K562 (cell line): ENCODE results near the gene TPX2. TPM values are rescaled to one million over a fixed set of nuclear protein-coding genes. Genes with fewer than 3 reads are reported as not detected.

ENCODE experiments used
- CCNT2 ChIP-seq: IDR thresholded peaks from 2 replicates; pipeline ENCODE4 v1.6.1; 2011; ENCODE audit warnings: borderline replicate concordance, low read depth, mild to moderate bottlenecking, moderate library complexity, mixed read lengths, low read length; ENCODE audit not compliant: insufficient read length; ENCODE audit errors: extremely low read depth
- CREB3 ChIP-seq: fragments of 450-650 bp; conservative IDR thresholded peaks from 2 replicates; pipeline ENCODE4 v1.6.1; 2016; ENCODE audit warnings: missing genetic modification characterization, low read depth, mild to moderate bottlenecking, missing compliant biosample characterization, moderate library complexity
- HDAC1 ChIP-seq, 2 experiments: fragments of 450-650 bp; IDR thresholded peaks; 2 replicates each; pipeline ENCODE4 v1.6.1; 2016 to 2017; ENCODE audit warnings: inconsistent platforms in 1 of 2, mild to moderate bottlenecking in 1 of 2, moderate library complexity in 1 of 2
- HOXB6 ChIP-seq: fragments of 250-450 bp; sonication (Bioruptor Pico); IDR thresholded peaks from 2 replicates; pipeline ENCODE4 v1.5.1; 2022; ENCODE audit warnings: mild to moderate bottlenecking, borderline replicate concordance
- KLF10 ChIP-seq: fragments of 250-450 bp; sonication (Bioruptor Pico); IDR thresholded peaks from 2 replicates; pipeline ENCODE4 v1.6.1; 2021; ENCODE audit warnings: matching md5 sums
- KLF6 ChIP-seq: fragments of 250-450 bp; sonication (Bioruptor Pico); IDR thresholded peaks from 2 replicates; pipeline ENCODE4 v1.4.0; 2020; ENCODE audit warnings: mild to moderate bottlenecking, moderate library complexity, borderline replicate concordance
- MCM3 ChIP-seq: fragments of 450-650 bp; IDR thresholded peaks from 2 replicates; pipeline ENCODE4 v1.6.1; 2016
- NEUROD1 ChIP-seq: fragments of 150-350 bp; IDR thresholded peaks from 2 replicates; pipeline ENCODE4 v1.6.1; 2014; ENCODE audit warnings: borderline replicate concordance, low read length, low read depth; ENCODE audit not compliant: partially characterized antibody
- NKRF ChIP-seq: fragments of 450-650 bp; IDR thresholded peaks from 2 replicates; pipeline ENCODE4 v1.6.1; 2016; ENCODE audit warnings: borderline replicate concordance
- NR2F6 ChIP-seq: fragments of 450-650 bp; formaldehyde crosslinking; IDR thresholded peaks from 2 replicates; pipeline ENCODE4 v1.4.0; 2020; ENCODE audit warnings: mild to moderate bottlenecking
- PBX2 ChIP-seq, 2 experiments: IDR thresholded peaks in 1 of 2; conservative IDR thresholded peaks in 1 of 2; 2 replicates each; pipeline ENCODE4 v1.6.1; 2016; ENCODE audit warnings: low read depth in 2 of 2, mild to moderate bottlenecking in 1 of 2, missing compliant biosample characterization in 1 of 2, missing genetic modification characterization in 1 of 2, moderate library complexity in 1 of 2
- RBM14 ChIP-seq: fragments of 200-400 bp; formaldehyde crosslinking; IDR thresholded peaks from 2 replicates; pipeline ENCODE4 v1.6.1; 2018; ENCODE audit warnings: low read depth, mild to moderate bottlenecking, low read length, moderate library complexity, borderline replicate concordance; ENCODE audit not compliant: insufficient read depth
- TBL1XR1 ChIP-seq, 2 experiments: IDR thresholded peaks; 2 replicates each; pipeline ENCODE4 v1.6.1; 2012; ENCODE audit warnings: improper control_type of control experiment in 2 of 2, low read length in 2 of 2, mild to moderate bottlenecking in 1 of 2
- TGIF2 ChIP-seq: sonication (generic); formaldehyde crosslinking; IDR thresholded peaks from 2 replicates; pipeline ENCODE4 v1.8.1; 2022; ENCODE audit warnings: mild to moderate bottlenecking, missing genetic modification reagents, moderate library complexity
- TSC22D4 ChIP-seq: fragments of 450-650 bp; IDR thresholded peaks from 2 replicates; pipeline ENCODE4 v1.6.1; 2016; ENCODE audit warnings: missing genetic modification characterization, missing biosample characterization, control low read depth
- ZBTB8A ChIP-seq: fragments of 450-650 bp; IDR thresholded peaks from 2 replicates; pipeline ENCODE4 v1.6.1; 2018; ENCODE audit warnings: mild to moderate bottlenecking, moderate library complexity; ENCODE audit not compliant: partially characterized antibody
- ZC3H11A ChIP-seq: IDR thresholded peaks from 2 replicates; pipeline ENCODE4 v1.6.1; 2012; ENCODE audit warnings: low read depth, low read length, improper control_type of control experiment
- ZNF311 ChIP-seq: fragments of 250-450 bp; sonication (Bioruptor Pico); IDR thresholded peaks from 2 replicates; pipeline ENCODE4 v1.4.0; 2020; ENCODE audit warnings: mild to moderate bottlenecking, moderate library complexity
- polyA plus RNA-seq, 8 experiments: library from polyadenylated mRNA; depleted of rRNA in 4 of 8; stranded (reverse) in 5 of 8; unstranded in 3 of 8; fragments of >200 nt; fragmentation: Nextera tagmentation in 2 of 8; fragmentation: Illumina TruSeq in 1 of 8; extraction: Ambion mirVana in 2 of 8; extraction: Trizol in 1 of 8; gene quantifications; 2 replicates each; pipeline versions ENCODE4 v1.2.1 to v1.2.3, GENCODE V29; 2011 to 2014; ENCODE audit warnings: inconsistent platforms in 1 of 8, missing spikeins in 1 of 8
- total RNA-seq, 7 experiments: library from RNA; depleted of rRNA in 6 of 7; stranded (reverse); fragments of >200 nt in 6 of 7; fragmentation: Illumina TruSeq in 2 of 7; extraction: Trizol in 2 of 7; gene quantifications; 2 replicates each; pipeline versions ENCODE4 v1.2.1 to v1.2.3, GENCODE V29; 2011 to 2021; ENCODE audit warnings: low replicate concordance in 1 of 7
- TF ChIP-seq, protein P1 (sequence below), 3 experiments: IDR thresholded peaks in 2 of 3; conservative IDR thresholded peaks in 1 of 3; 2 replicates each; pipeline ENCODE4 v1.5.1; 2011 to 2012; ENCODE audit warnings: low read length in 3 of 3, mild to moderate bottlenecking in 3 of 3, control low read depth in 2 of 3, improper control_type of control experiment in 1 of 3, inconsistent platforms in 1 of 3, low read depth in 1 of 3, mixed read lengths in 1 of 3, moderate library complexity in 1 of 3; ENCODE audit not compliant: insufficient read depth in 2 of 3

Gene TPX2
- total and polyA plus RNA-seq, 9 of the 15 experiments (the other 6 are each of a cell fraction or from before 2014, with no cell fraction given), result 48.0 to 241 (median 133) TPM

DNA sequence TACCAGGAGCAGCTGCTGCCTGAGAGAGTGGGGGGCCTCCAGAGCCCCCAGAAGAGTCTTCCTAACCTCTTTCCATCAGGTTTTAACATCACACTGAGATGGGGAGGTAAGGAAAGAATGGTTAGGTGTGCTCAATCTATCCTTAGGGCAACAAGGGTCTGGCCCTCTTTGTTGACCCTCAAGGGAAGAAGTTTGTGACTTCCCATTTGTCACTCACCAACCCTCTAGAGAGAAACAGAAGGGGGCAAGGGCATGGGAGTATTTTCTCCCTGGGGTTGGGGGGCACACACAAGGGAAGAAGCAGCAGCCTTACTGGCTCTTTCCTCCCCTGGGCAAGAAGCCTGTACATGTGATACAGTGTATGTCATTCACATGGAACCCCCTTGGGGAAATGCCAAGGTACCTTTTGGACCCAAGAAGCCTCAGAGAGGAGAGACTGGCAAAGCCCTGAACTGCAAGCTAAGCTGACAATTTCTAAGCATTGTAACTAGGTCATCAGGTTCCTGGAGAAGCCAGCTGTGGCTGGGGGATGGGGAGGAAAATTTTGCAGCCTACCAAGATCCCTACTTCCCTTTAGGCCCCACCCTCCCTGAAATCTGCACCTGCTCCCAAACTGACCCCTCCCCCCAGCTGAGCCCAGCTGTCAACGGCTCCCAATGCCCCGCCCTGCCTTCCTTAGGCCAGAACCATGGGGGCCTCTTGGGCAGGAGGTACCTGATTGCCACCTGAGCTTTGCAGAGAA is 30.9 kb upstream of the TPX2 start (continued):
- TF ChIP-seq HOXB6 (CRISPR knock-in tag) (no peak), ZC3H11A (no peak), NR2F6 (CRISPR knock-in tag) (no peak), MCM3 (no peak), TSC22D4 (tag) (no peak), ZBTB8A (no peak), CCNT2 (no peak), CREB3 (tag) (no peak), KLF10 (CRISPR knock-in tag) (no peak), TGIF2 (CRISPR knock-in tag) (peak; percentile 82; the same call in 1 of the 2 replicates), PBX2 (CRISPR knock-in tag; IDR thresholded peaks at IDR 0.05; ENCODE audit: low read depth) (no peak), PBX2 (tag; conservative IDR thresholded peaks at IDR 0.05; ENCODE audit: low read depth) (peak; percentile 40; the same call in 1 of the 2 replicates), KLF6 (CRISPR knock-in tag) (no peak), RBM14 (no peak), TBL1XR1 (IDR thresholded peaks at IDR 0.05; ENCODE audit: low read length in 2 of 2) (0 out of 4 replicates have a peak, but pooled peaks of 1 of the 2 experiments have one; percentile 18), HDAC1 (IDR thresholded peaks at IDR 0.05) (peak in 1 of 2 experiments; percentile 54; a peak in 2 of 4 replicates), NKRF (no peak), NEUROD1 (no peak), ZNF311 (peak; percentile 56; the same call in 1 of the 2 replicates)
- TF ChIP-seq, protein P1, sequence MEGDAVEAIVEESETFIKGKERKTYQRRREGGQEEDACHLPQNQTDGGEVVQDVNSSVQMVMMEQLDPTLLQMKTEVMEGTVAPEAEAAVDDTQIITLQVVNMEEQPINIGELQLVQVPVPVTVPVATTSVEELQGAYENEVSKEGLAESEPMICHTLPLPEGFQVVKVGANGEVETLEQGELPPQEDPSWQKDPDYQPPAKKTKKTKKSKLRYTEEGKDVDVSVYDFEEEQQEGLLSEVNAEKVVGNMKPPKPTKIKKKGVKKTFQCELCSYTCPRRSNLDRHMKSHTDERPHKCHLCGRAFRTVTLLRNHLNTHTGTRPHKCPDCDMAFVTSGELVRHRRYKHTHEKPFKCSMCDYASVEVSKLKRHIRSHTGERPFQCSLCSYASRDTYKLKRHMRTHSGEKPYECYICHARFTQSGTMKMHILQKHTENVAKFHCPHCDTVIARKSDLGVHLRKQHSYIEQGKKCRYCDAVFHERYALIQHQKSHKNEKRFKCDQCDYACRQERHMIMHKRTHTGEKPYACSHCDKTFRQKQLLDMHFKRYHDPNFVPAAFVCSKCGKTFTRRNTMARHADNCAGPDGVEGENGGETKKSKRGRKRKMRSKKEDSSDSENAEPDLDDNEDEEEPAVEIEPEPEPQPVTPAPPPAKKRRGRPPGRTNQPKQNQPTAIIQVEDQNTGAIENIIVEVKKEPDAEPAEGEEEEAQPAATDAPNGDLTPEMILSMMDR (IDR thresholded peaks at IDR 0.05 in 2 of 3, conservative IDR thresholded peaks at IDR 0.05 in 1 of 3; ENCODE audit: insufficient read depth in 2 of 3, low read depth in 1 of 3, low read length in 3 of 3), result no peak
